Transverse colon (tissue), 4 donors: ENCODE data around the gene CPZ. TPM values are rescaled to one million over a fixed set of nuclear protein-coding genes. Genes with fewer than 3 reads are reported as not detected.

ENCODE experiments used
- DNase-seq: peaks from one replicate; pipeline ENCODE4 v3.0.0-alpha.2; 2019
- H3K27ac ChIP-seq, 4 donors: fragments of 200-600 bp; sonication (generic); 2 replicates each; pipeline ENCODE4 v1.5.1; 2016 to 2018; ENCODE audit warnings: inconsistent platforms in 4 of 4
- H3K27me3 ChIP-seq: fragments of 200-600 bp; sonication (generic); 2 replicates; pipeline ENCODE4 v1.5.1; 2017; ENCODE audit warnings: inconsistent platforms
- H3K36me3 ChIP-seq, 4 donors: fragments of 200-600 bp; sonication (generic); 2 replicates each; pipeline ENCODE4 v1.5.1; 2017 to 2019; ENCODE audit warnings: inconsistent platforms in 4 of 4
- H3K4me1 ChIP-seq, 4 donors: fragments of 200-600 bp; sonication (generic); 2 replicates each; pipeline ENCODE4 v1.5.1; 2017 to 2020; ENCODE audit warnings: inconsistent platforms in 4 of 4
- H3K4me3 ChIP-seq, 4 donors: fragments of 200-600 bp; sonication (generic); 1 replicate in 1 of 4; 2 replicates in 3 of 4; pipeline versions ENCODE4 v1.5.1 to v1.6.1; 2017 to 2019; ENCODE audit warnings: inconsistent platforms in 4 of 4
- H3K9me3 ChIP-seq, 2 donors: fragments of 200-600 bp; sonication (generic); 2 replicates each; pipeline ENCODE4 v1.5.1; 2017 to 2019; ENCODE audit warnings: inconsistent platforms in 2 of 2
- EP300 ChIP-seq: sonication (generic); formaldehyde crosslinking; IDR thresholded peaks from one replicate; pipeline ENCODE4 v1.6.1; 2017; ENCODE audit warnings: antibody characterized with exemption, low read depth
- POLR2A ChIP-seq: fragments of 450-650 bp; IDR thresholded peaks from one replicate; pipeline ENCODE4 v1.6.1; 2016; ENCODE audit warnings: antibody characterized with exemption, mild to moderate bottlenecking, moderate library complexity
- POLR2AphosphoS5 ChIP-seq, 3 donors: sonication (generic); formaldehyde crosslinking; IDR thresholded peaks; one replicate each; pipeline ENCODE4 v1.6.1; 2016; ENCODE audit warnings: antibody characterized with exemption in 3 of 3
- WGBS, 2 donors: methylation state at CpG; one replicate each; pipeline ENCODE4 v1.1.5; 2018; ENCODE audit warnings: low coverage in 1 of 2; 5-methylcytosine and 5-hydroxymethylcytosine counted together
- in situ Hi-C, 4 donors: fragments of 200-750 bp; cut with MboI; loops; one replicate each; pipeline versions ENCODE4 v1.15.0 to v1.15.1; 2017; ENCODE audit warnings: low sequenced_read_pairs in 3 of 4, low pct_ligation_motif_present in 1 of 4, low pct_unique_long_range_greater_than_20kb in 1 of 4
- intact Hi-C: fragments of 100-400 bp; cut with DNase I; formaldehyde crosslinking; loops from one replicate; pipeline ENCODE4 v1.15.1; 2023; ENCODE audit warnings: low total_unique reads
- total RNA-seq, 4 donors: library from RNA; depleted of rRNA; stranded (reverse); fragments of >200 nt; gene quantifications; one replicate each; pipeline ENCODE4 v1.1.0, GENCODE V29; 2016
- TF ChIP-seq, protein P1 (sequence below), 5 experiments: fragments of 200-600 bp in 3 of 5; fragments of 450-650 bp in 2 of 5; sonication (generic) in 3 of 5; IDR thresholded peaks; 1 replicate in 2 of 5; 2 replicates in 3 of 5; pipeline ENCODE4 v1.5.1; 2016 to 2017; ENCODE audit warnings: antibody characterized with exemption in 5 of 5, inconsistent platforms in 3 of 5, mild to moderate bottlenecking in 2 of 5, moderate library complexity in 1 of 5

Gene CPZ
- total RNA-seq, 4 donors from 2014 or later: 0.96 to 2.1 TPM; not detected in 2

DNA sequence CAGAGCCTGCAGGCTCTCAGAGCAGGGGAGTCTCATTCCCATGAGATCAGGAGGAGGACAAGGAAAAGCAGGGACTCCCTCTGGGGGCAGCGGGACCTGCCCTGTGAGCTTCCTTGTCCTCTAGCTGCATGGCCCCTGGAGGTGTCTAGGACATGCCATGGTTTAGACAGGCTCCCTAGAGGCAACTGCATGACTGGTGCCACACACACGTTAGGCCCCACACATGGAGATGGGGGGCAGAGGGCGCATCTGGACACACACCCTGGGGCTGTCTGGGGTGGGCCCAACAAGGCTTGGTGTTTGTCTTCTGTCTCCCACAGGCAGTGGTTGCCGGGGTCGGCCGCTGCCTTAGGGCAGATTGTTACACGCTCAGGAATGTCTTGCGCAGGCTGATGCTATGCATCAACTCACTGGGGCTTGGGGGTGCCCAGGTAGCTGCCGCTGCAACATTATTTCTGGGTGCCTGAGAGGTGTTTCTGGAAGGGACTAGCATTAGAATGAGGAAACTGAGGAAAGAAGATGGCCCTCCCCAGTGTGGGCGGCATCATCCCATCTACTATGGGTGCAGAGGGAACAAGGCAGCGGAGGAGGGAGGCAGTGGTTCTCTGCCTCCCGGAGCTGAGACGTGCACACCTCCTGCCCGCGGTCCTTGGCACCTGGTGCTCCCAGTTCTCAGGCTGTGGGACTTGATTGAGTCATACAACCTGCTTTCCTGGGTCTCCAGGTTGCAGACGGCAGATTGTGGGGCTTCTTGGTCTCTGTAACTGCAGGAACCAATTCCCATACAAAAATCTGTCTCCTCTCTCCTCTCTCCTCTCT is 44.4 kb upstream of the CPZ start:
- H3K4me1 ChIP-seq: no peaks in the 10 kb centered on the region
- TF ChIP-seq POLR2A: no peak
- H3K9me3 ChIP-seq: no peaks in the 10 kb centered on the region
- no peaks in the 10 kb centered on the region for H3K36me3 ChIP-seq
- DNase-seq: no peak
- H3K27me3 ChIP-seq: no peaks in the 10 kb centered on the region
- in situ Hi-C loops (no loop called here), intact Hi-C loops (loop anchor here (2.0 kb wide), 1 partner anchor 79 kb away; no protein-coding TSS in a partner anchor)
- 79% methylated on average over 15 of the region's 16 CpGs; no CpG with 5 or more reads in 1 of the 2 donors for WGBS, 2 donors
- no peak overlapping the region for H3K27ac ChIP-seq
- H3K4me3 ChIP-seq: no peak overlapping the region

DNA sequence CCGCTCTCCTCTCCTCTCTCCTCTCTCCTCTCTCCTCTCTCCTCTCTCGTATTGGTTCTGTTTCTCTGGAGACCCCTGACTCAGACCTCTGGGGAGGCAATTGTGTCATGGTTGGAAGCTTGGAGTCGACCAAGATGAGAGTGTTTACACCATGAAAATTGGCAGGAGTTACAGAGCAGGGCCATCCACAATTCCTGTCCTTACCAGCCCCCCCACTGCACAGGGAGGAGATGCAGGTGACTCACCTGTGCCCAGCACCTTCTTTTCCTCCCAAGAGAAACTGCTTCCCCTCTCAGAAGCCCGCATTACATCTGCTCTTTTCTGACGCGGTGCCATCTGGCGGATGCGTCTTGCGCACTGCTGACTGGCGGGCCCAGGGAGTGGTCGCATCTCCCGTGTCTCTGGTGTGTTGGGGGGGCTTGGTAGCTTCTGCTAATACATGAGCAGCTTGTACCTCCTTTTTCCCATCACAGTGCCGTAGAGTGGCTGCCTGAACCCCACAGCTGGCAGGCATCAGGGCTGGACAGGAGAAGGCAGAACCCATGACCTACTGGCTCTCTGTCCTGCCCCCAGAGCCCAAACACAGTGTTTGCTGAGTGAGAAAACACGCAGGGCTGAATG is 43.7 kb upstream of the CPZ start:
- in situ Hi-C loops (no loop called here), intact Hi-C loops (loop anchor here (2.0 kb wide), 1 partner anchor 80 kb away; no protein-coding TSS in a partner anchor)
- WGBS, 2 donors: 74 to 90% methylated on average over 8 to 14 of the region's 14 CpGs
- no peak for DNase-seq
- TF ChIP-seq, protein P1, sequence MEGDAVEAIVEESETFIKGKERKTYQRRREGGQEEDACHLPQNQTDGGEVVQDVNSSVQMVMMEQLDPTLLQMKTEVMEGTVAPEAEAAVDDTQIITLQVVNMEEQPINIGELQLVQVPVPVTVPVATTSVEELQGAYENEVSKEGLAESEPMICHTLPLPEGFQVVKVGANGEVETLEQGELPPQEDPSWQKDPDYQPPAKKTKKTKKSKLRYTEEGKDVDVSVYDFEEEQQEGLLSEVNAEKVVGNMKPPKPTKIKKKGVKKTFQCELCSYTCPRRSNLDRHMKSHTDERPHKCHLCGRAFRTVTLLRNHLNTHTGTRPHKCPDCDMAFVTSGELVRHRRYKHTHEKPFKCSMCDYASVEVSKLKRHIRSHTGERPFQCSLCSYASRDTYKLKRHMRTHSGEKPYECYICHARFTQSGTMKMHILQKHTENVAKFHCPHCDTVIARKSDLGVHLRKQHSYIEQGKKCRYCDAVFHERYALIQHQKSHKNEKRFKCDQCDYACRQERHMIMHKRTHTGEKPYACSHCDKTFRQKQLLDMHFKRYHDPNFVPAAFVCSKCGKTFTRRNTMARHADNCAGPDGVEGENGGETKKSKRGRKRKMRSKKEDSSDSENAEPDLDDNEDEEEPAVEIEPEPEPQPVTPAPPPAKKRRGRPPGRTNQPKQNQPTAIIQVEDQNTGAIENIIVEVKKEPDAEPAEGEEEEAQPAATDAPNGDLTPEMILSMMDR (IDR thresholded peaks at IDR 0.05): no peak
- TF ChIP-seq POLR2AphosphoS5 (IDR thresholded peaks at IDR 0.05): no peak
- TF ChIP-seq POLR2A: no peak
- no peak for TF ChIP-seq EP300
- Histone ChIP-seq H3K4me1 (no peaks in the 10 kb centered on the region), H3K27ac (no peak overlapping the region), H3K9me3 (no peaks in the 10 kb centered on the region), H3K4me3 (no peak overlapping the region), H3K36me3 (no peaks in the 10 kb centered on the region), H3K27me3 (no peaks in the 10 kb centered on the region)

DNA sequence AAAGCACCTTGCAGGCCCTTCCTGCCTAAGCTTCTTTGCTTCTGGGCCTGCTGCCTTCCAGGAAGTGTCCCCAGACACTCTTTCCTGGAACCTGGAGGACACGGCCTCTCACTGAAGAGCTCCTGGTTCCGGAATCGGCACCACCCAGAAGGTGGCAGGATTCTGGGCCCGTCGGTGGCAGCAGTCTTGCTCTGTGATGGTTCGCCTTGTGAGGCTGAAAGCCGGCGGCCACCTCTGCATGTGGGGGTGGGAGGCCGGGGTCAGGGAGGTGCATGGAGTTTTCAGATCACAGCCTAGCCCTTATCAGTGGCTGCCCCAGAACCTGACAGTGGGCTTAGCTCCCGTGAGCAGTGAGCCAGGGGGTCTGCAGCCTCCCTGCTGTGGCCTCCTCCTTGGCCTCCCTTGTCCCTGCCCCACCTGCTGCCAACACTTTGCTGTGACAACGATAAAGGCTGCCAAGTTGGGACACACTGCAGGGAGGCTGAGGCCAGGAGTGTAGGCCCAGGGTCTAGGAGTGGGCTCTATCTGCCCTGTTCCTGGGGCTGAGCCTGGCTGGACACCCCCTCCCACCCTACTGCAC is 43.1 kb upstream of the CPZ start:
- DNase-seq: no peak
- 75% methylated on average over 8 of the region's 11 CpGs; no CpG with 5 or more reads in 1 of the 2 donors for WGBS, 2 donors
- no peak overlapping the region for H3K4me3 ChIP-seq
- no peaks in the 10 kb centered on the region for H3K27me3 ChIP-seq
- no peak for TF ChIP-seq POLR2AphosphoS5 (IDR thresholded peaks at IDR 0.05)
- no peak for TF ChIP-seq EP300
- TF ChIP-seq, protein P1 (IDR thresholded peaks at IDR 0.05): no peak
- no peak for TF ChIP-seq POLR2A
- intact Hi-C loops (loop anchor here (2.0 kb wide), 1 partner anchor 81 kb away; no protein-coding TSS in a partner anchor), in situ Hi-C loops (no loop called here)
- no peaks in the 10 kb centered on the region for H3K4me1 ChIP-seq
- no peaks in the 10 kb centered on the region for H3K36me3 ChIP-seq
- no peaks in the 10 kb centered on the region for H3K9me3 ChIP-seq
- H3K27ac ChIP-seq: no peak overlapping the region

DNA sequence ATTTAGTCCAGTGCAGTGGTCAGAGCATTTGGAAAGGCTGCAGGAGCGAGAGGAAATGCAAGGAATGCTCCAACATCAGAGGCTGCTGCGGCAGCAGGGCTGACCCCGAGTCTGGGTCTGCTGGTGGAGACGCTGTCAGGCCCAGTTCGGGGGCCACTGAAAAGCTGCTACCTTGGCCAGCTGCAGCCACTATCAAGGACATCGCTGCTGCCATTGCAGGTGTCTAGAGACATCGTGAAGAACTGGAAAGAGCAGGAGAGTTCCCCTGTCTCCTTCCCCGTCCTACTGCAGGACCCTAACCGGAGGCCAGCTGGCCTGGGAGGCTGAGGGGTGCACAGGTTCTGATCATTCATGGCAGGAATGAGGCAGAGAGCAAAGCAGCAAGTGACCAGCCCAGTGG is 41.9 kb upstream of the CPZ start:
- in situ Hi-C loops: no loop called here
- 76% methylated on average over 9 of the region's 9 CpGs; no CpG with 5 or more reads in 1 of the 2 donors for WGBS, 2 donors
- H3K27me3 ChIP-seq: no peaks in the 10 kb centered on the region
- H3K4me3 ChIP-seq: no peak overlapping the region
- H3K27ac ChIP-seq: no peak overlapping the region
- H3K9me3 ChIP-seq: no peaks in the 10 kb centered on the region
- no peak for DNase-seq
- TF ChIP-seq EP300 (no peak), POLR2AphosphoS5 (IDR thresholded peaks at IDR 0.05) (no peak), POLR2A (no peak)
- TF ChIP-seq, protein P1 (IDR thresholded peaks at IDR 0.05): no peak
- intact Hi-C loops: no loop called here
- H3K4me1 ChIP-seq: no peaks in the 10 kb centered on the region
- no peaks in the 10 kb centered on the region for H3K36me3 ChIP-seq
